H1 (cell line): ENCODE measurements around the gene LCN12. TPM values are rescaled to one million over a fixed set of nuclear protein-coding genes. Genes with fewer than 3 reads are reported as not detected.
A peak's percentile ranks its signal among the peaks of the same experiment; 100 is the strongest.

Source experiments
- CTCF ChIA-PET: fragments of 300-600 bp; sonication (Branson Sonifier 250); formaldehyde crosslinking; loops from one replicate; lab custom pipeline; 2021; ENCODE audit not compliant: partially characterized antibody; lab: Charles Lee
- POLR2A ChIA-PET: fragments of 300-600 bp; sonication (Branson Sonifier 250); formaldehyde crosslinking; loops from one replicate; lab custom pipeline; 2021; ENCODE audit warnings: inconsistent platforms; ENCODE audit not compliant: partially characterized antibody; lab: Charles Lee
- DNase-seq, 2 experiments: peaks; one replicate each; pipeline versions ENCODE4 v3.0.0 to v3.0.0-alpha.2; 2010 to 2022; ENCODE audit warnings: low spot score in 2 of 2, low read depth in 1 of 2, mixed read lengths in 1 of 2
- FAIRE-seq: peaks from 2 replicates; lab custom pipeline; 2011; peaks lifted over from hg19 to GRCh38; lab: Jason Lieb, UNC
- H2AFZ ChIP-seq: 2 replicates; pipeline ENCODE4 v1.8.1; 2012; ENCODE audit warnings: low read length, inconsistent platforms
- H2AK5ac ChIP-seq: 2 replicates; pipeline ENCODE4 v1.6.1; 2013; ENCODE audit warnings: low read depth, low read length
- H2BK120ac ChIP-seq: replicated peaks from 2 replicates; pipeline ENCODE3; 2013; ENCODE audit warnings: low read depth, low read length, inconsistent platforms
- H2BK12ac ChIP-seq: 2 replicates; pipeline ENCODE4 v1.6.1; 2013; ENCODE audit warnings: low read depth, low read length
- H2BK15ac ChIP-seq: 2 replicates; pipeline ENCODE4 v1.6.1; 2013; ENCODE audit warnings: low read length
- H2BK20ac ChIP-seq: 2 replicates; pipeline ENCODE4 v1.6.1; 2013; ENCODE audit warnings: low read length
- H2BK5ac ChIP-seq: 2 replicates; pipeline ENCODE4 v1.6.1; 2013; ENCODE audit warnings: low read depth, low read length
- H3K14ac ChIP-seq: 2 replicates; pipeline ENCODE4 v1.6.1; 2013; ENCODE audit warnings: inconsistent platforms; ENCODE audit not compliant: insufficient read length
- H3K18ac ChIP-seq: 2 replicates; pipeline ENCODE4 v1.6.1; 2013; ENCODE audit warnings: low read length; ENCODE audit errors: extremely low read depth
- H3K23ac ChIP-seq: 2 replicates; pipeline ENCODE4 v1.6.1; 2013; ENCODE audit warnings: inconsistent platforms; ENCODE audit not compliant: insufficient read length
- H3K23me2 ChIP-seq: 2 replicates; pipeline ENCODE4 v1.6.1; 2013; ENCODE audit warnings: low read depth, low read length
- H3K27ac ChIP-seq: 2 replicates; pipeline ENCODE4 v1.6.1; 2011; ENCODE audit warnings: low read depth, low read length, inconsistent platforms
- H3K27me3 ChIP-seq, 4 experiments: replicated peaks in 1 of 4; 1 replicate in 1 of 4; 2 replicates in 3 of 4; pipeline versions ENCODE4 v1.6.1 to v1.8.1; 2011 to 2013; ENCODE audit warnings: low read length in 3 of 4, mild to moderate bottlenecking in 3 of 4, inconsistent platforms in 2 of 4, mixed read lengths in 2 of 4, moderate library complexity in 1 of 4; ENCODE audit not compliant: control insufficient read depth in 3 of 4, insufficient read depth in 3 of 4; ENCODE audit errors: extremely low read depth in 1 of 4
- H3K36me3 ChIP-seq, 4 experiments: 2 replicates each; pipeline versions ENCODE4 v1.6.1 to v1.8.1; 2011 to 2013; ENCODE audit warnings: mild to moderate bottlenecking in 4 of 4, low read length in 3 of 4, moderate library complexity in 2 of 4, control low read depth in 1 of 4, inconsistent platforms in 1 of 4; ENCODE audit not compliant: insufficient read depth in 4 of 4, control insufficient read depth in 2 of 4
- H3K4ac ChIP-seq: replicated peaks from 2 replicates; pipeline ENCODE3; 2013; ENCODE audit warnings: low read length, low read depth, mixed read lengths, inconsistent platforms; ENCODE audit not compliant: insufficient read length
- H3K4me1 ChIP-seq, 4 experiments: replicated peaks in 1 of 4; 1 replicate in 1 of 4; 2 replicates in 3 of 4; pipeline versions ENCODE4 v1.6.1 to v1.8.1; 2011 to 2013; ENCODE audit warnings: low read length in 3 of 4, inconsistent platforms in 2 of 4, mixed read lengths in 1 of 4; ENCODE audit not compliant: insufficient read depth in 4 of 4, control insufficient read depth in 3 of 4
- H3K4me2 ChIP-seq, 2 experiments: 2 replicates each; pipeline versions ENCODE4 v1.6.1 to v1.8.1; 2011 to 2013; ENCODE audit warnings: low read depth in 2 of 2, low read length in 2 of 2, control low read depth in 1 of 2, inconsistent platforms in 1 of 2, mild to moderate bottlenecking in 1 of 2; ENCODE audit not compliant: insufficient read depth in 1 of 2
- H3K4me3 ChIP-seq, 4 experiments: fragments of 200-600, 300-600 bp in 1 of 4; sonication (generic), shearing (Covaris generic), sonication (Bioruptor Twin) in 1 of 4; 2 replicates each; pipeline versions ENCODE4 v1.5.1 to v1.8.1; 2011 to 2016; ENCODE audit warnings: low read length in 4 of 4, low read depth in 3 of 4, control low read depth in 2 of 4, inconsistent platforms in 2 of 4, mild to moderate bottlenecking in 2 of 4, mixed read lengths in 1 of 4, moderate library complexity in 1 of 4; ENCODE audit not compliant: insufficient read depth in 2 of 4; ENCODE audit errors: extremely low read depth in 1 of 4
- H3K56ac ChIP-seq: replicated peaks from 2 replicates; pipeline ENCODE3; 2013; ENCODE audit warnings: low read depth, mild to moderate bottlenecking, mixed read lengths, low read length, inconsistent platforms; ENCODE audit not compliant: insufficient read length
- H3K79me1 ChIP-seq: 2 replicates; pipeline ENCODE4 v1.6.1; 2013; ENCODE audit warnings: low read depth, low read length, control low read depth
- H3K79me2 ChIP-seq, 2 experiments: 2 replicates each; pipeline versions ENCODE4 v1.6.1 to v1.8.1; 2012 to 2013; ENCODE audit warnings: low read length in 2 of 2, mild to moderate bottlenecking in 2 of 2, inconsistent platforms in 1 of 2; ENCODE audit not compliant: insufficient read depth in 2 of 2, control insufficient read depth in 1 of 2
- H3K9ac ChIP-seq, 4 experiments: replicated peaks in 1 of 4; 1 replicate in 1 of 4; 2 replicates in 3 of 4; pipeline versions ENCODE4 v1.6.1 to v1.8.1; 2011 to 2013; ENCODE audit warnings: low read depth in 3 of 4, low read length in 3 of 4, control low read depth in 2 of 4, mild to moderate bottlenecking in 2 of 4, moderate library complexity in 2 of 4, inconsistent platforms in 1 of 4; ENCODE audit errors: extremely low read depth in 1 of 4
- H3K9me3 ChIP-seq, 2 experiments: 2 replicates each; pipeline versions ENCODE4 v1.6.1 to v1.8.1; 2012 to 2013; ENCODE audit warnings: mild to moderate bottlenecking in 2 of 2, moderate library complexity in 2 of 2, control low read depth in 1 of 2, inconsistent platforms in 1 of 2, low read depth in 1 of 2, low read length in 1 of 2, mixed read lengths in 1 of 2; ENCODE audit not compliant: insufficient read depth in 2 of 2
- H4K20me1 ChIP-seq, 2 experiments: replicated peaks in 1 of 2; 2 replicates each; pipeline versions ENCODE3 to v1.8.1; 2011 to 2013; ENCODE audit warnings: inconsistent platforms in 2 of 2, low read length in 2 of 2, mild to moderate bottlenecking in 1 of 2; ENCODE audit not compliant: insufficient read depth in 2 of 2, control insufficient read depth in 1 of 2
- H4K5ac ChIP-seq: 2 replicates; pipeline ENCODE4 v1.6.1; 2013; ENCODE audit warnings: low read length, low read depth, mixed read lengths, inconsistent platforms; ENCODE audit not compliant: insufficient read length
- H4K8ac ChIP-seq: 2 replicates; pipeline ENCODE4 v1.8.0; 2013; ENCODE audit warnings: mild to moderate bottlenecking, moderate library complexity, low read length, inconsistent platforms; ENCODE audit not compliant: insufficient read depth; ENCODE audit errors: extremely low read depth
- H4K91ac ChIP-seq: replicated peaks from 2 replicates; pipeline ENCODE3; 2013; ENCODE audit warnings: low read length, mixed read lengths, inconsistent platforms; ENCODE audit not compliant: insufficient read length
- ATF2 ChIP-seq: IDR thresholded peaks from 2 replicates; pipeline ENCODE4 v1.6.1; 2012; ENCODE audit warnings: low read length, inconsistent platforms
- BCL11A ChIP-seq, 2 experiments: IDR thresholded peaks; one replicate each; pipeline ENCODE4 v1.6.1; 2011; ENCODE audit warnings: low read depth in 2 of 2, low read length in 2 of 2, mild to moderate bottlenecking in 2 of 2
- CTBP2 ChIP-seq: IDR thresholded peaks from 2 replicates; pipeline ENCODE4 v1.7.0; 2011; ENCODE audit warnings: borderline replicate concordance, mild to moderate bottlenecking, moderate library complexity, mixed read lengths, low read length; ENCODE audit not compliant: insufficient read depth, insufficient read length
- EP300 ChIP-seq, 2 experiments: IDR thresholded peaks; 1 replicate in 1 of 2; 2 replicates in 1 of 2; pipeline ENCODE4 v1.6.1; 2011 to 2012; ENCODE audit warnings: low read depth in 2 of 2, low read length in 2 of 2, mild to moderate bottlenecking in 2 of 2, borderline replicate concordance in 1 of 2, inconsistent platforms in 1 of 2, moderate library complexity in 1 of 2
- HDAC6 ChIP-seq: IDR thresholded peaks from one replicate; pipeline ENCODE4 v1.7.1; 2012; ENCODE audit warnings: low read depth, mild to moderate bottlenecking, inconsistent platforms, low read length, moderate library complexity
- KDM1A ChIP-seq: fragments of 200-600, 300-600 bp; sonication (generic); IDR thresholded peaks from 2 replicates; pipeline ENCODE4 v1.7.1; 2016; ENCODE audit warnings: mild to moderate bottlenecking, low read length, borderline replicate concordance
- KDM4A ChIP-seq: IDR thresholded peaks from one replicate; pipeline ENCODE4 v1.7.1; 2012; ENCODE audit warnings: low read depth, mild to moderate bottlenecking, moderate library complexity, low read length, inconsistent platforms; ENCODE audit not compliant: severe bottlenecking
- NANOG ChIP-seq: IDR thresholded peaks from 2 replicates; pipeline ENCODE4 v1.6.1; 2011; ENCODE audit warnings: low read length, low read depth, mild to moderate bottlenecking, inconsistent platforms; ENCODE audit not compliant: insufficient read depth, poor library complexity, severe bottlenecking
- TAF7 ChIP-seq: optimal IDR thresholded peaks from 2 replicates; pipeline ENCODE3; 2011; ENCODE audit warnings: low read depth, mild to moderate bottlenecking, inconsistent platforms, low read length, moderate library complexity, borderline replicate concordance
- WGBS, 2 experiments: shearing (Covaris generic) in 1 of 2; methylation state at CpG; one replicate each; pipeline versions ENCODE4 v1.1.6 to v1.1.7; 2013 to 2015; ENCODE audit warnings: low lambda C conversion rate in 2 of 2, mixed read lengths in 2 of 2, inconsistent platforms in 1 of 2, low coverage in 1 of 2, missing lambda C conversion rate in 1 of 2; ENCODE audit not compliant: insufficient replicate concordance in 2 of 2, insufficient coverage in 1 of 2, insufficient read length in 1 of 2; ENCODE audit errors: extremely low coverage in 1 of 2, missing lambda C conversion rate in 1 of 2; 5-methylcytosine and 5-hydroxymethylcytosine counted together
- polyA plus RNA-seq, 7 experiments: library from polyadenylated mRNA; depleted of rRNA in 3 of 7; stranded (reverse) in 5 of 7; unstranded in 2 of 7; fragments of >200 nt in 5 of 7; fragments of 200-250 nt in 2 of 7; gene quantifications; 1 replicate in 5 of 7; 2 replicates in 1 of 7; 4 replicates in 1 of 7; pipeline versions ENCODE4 v1.2.1 to v1.2.3, GENCODE V29; 2011 to 2013; ENCODE audit warnings: missing spikeins in 2 of 7, mixed read lengths in 2 of 7
- total RNA-seq: library from RNA; stranded (reverse); fragmentation: NEBNext Ultra II Directional; extraction: Animal tissue kit (Norgen Biotek cat#: 25700); gene quantifications from 2 replicates; pipeline ENCODE4 v1.2.1, GENCODE V29; 2021

LCN12 gene
- total and polyA plus RNA-seq, 2 of the 8 experiments (the other 6 are each of a cell fraction or from before 2014, with no cell fraction given) = 1.1 to 1.7 TPM

- Histone ChIP-seq H3K4me2 (peak overlapping the region; percentile 35 to 77; a peak in 3 of 4 replicates), H2BK20ac (no peak overlapping the region)
- TF ChIP-seq KDM1A (no peak), EP300 (IDR thresholded peaks at IDR 0.05; ENCODE audit: borderline replicate concordance in 1 of 2, low read depth in 2 of 2, low read length in 2 of 2) (no peak), KDM4A (no peak), ATF2 (no peak), NANOG (no peak), CTBP2 (no peak), BCL11A (IDR thresholded peaks at IDR 0.05; ENCODE audit: low read depth in 2 of 2, low read length in 2 of 2) (no peak), TAF7 (no peak), HDAC6 (no peak)
These were observed 45.3 kb downstream of the LCN12 start for GRCh38 chr9:136997371-136997770.

More at GRCh38 chr9:136997371-136997770, 45.3 kb downstream of the LCN12 start:
- Histone ChIP-seq H3K27ac (no peak overlapping the region), H2BK120ac (no peak overlapping the region), H3K4me1 (peaks cover 0 to 20% (median 11%) of the 10 kb centered on the region in 4 experiments; a peak in 6 of 7 replicates), H3K79me2 (no peaks in the 10 kb centered on the region), H4K91ac (peak overlapping the region; percentile 41), H3K9ac (no peak overlapping the region), H3K79me1 (no peaks in the 10 kb centered on the region), H4K5ac (no peak overlapping the region), H3K23ac (no peak overlapping the region), H4K20me1 (peaks cover 0 to 2% of the 10 kb centered on the region in 2 experiments), H2AFZ (no peak overlapping the region), H3K18ac (no peak overlapping the region; the same call in 1 of the 2 replicates), H3K9me3 (no peaks in the 10 kb centered on the region), H3K4ac (no peak overlapping the region), H3K4me3 (peak overlapping the region in 1 of 4 experiments; percentile 50; a peak in 2 of 8 replicates), H3K27me3 (no peaks in the 10 kb centered on the region; a peak in 1 of 7 replicates), H2BK5ac (peak overlapping the region; percentile 35; the same call in 1 of the 2 replicates), H3K36me3 (peaks cover 0 to 2% (median 0%) of the 10 kb centered on the region in 4 experiments; a peak in 1 of 8 replicates), H4K8ac (no peak overlapping the region), H3K56ac (no peak overlapping the region), H2BK12ac (peak overlapping the region; percentile 60; the same call in 1 of the 2 replicates), H2AK5ac (no peak overlapping the region), H2BK15ac (peak overlapping the region; percentile 95; the same call in 1 of the 2 replicates), H3K23me2 (peaks cover 16% of the 10 kb centered on the region), H3K14ac (no peak overlapping the region)
- ChIA-PET CTCF (interaction anchor here (1.0 to 5.6 kb wide), 8 partner anchors 8 to 52 kb away, joined by 3 to 29 read pairs (median 8); partner anchors contain the start of genes ABCA2 and PTGDS), POLR2A (interaction anchor here (1.3 kb wide), 1 partner anchor 19 kb away, joined by 3 read pairs; no protein-coding TSS in a partner anchor)
- 82% methylated on average over 8 of the region's 10 CpGs; no CpG with 5 or more reads in 1 of the 2 experiments for WGBS, 2 experiments
- DNase-seq (no peak), FAIRE-seq (no peak)
